ENCODE measurements around the gene ABCG2.

Gene ABCG2

GRCh38 chr4:88200186-88200585, 41.7 kb upstream of the ABCG2 start:
- H3K36me3 ChIP-seq: no peaks in the 10 kb centered on the region
- no peak for TF ChIP-seq CTCF (IDR thresholded peaks at IDR 0.05)
- H3K4me1 ChIP-seq (ENCODE audit: control insufficient read depth in 1 of 2, insufficient read depth in 1 of 2, low read depth in 1 of 2, low read length in 1 of 2): no peaks in the 10 kb centered on the region
- no peak overlapping the region for H3K4me3 ChIP-seq (ENCODE audit: low read depth in 1 of 2, low read length in 1 of 2)
- no peaks in the 10 kb centered on the region for H3K9me3 ChIP-seq
- no peak overlapping the region for H3K27ac ChIP-seq
- no peaks in the 10 kb centered on the region for H3K27me3 ChIP-seq

DNA sequence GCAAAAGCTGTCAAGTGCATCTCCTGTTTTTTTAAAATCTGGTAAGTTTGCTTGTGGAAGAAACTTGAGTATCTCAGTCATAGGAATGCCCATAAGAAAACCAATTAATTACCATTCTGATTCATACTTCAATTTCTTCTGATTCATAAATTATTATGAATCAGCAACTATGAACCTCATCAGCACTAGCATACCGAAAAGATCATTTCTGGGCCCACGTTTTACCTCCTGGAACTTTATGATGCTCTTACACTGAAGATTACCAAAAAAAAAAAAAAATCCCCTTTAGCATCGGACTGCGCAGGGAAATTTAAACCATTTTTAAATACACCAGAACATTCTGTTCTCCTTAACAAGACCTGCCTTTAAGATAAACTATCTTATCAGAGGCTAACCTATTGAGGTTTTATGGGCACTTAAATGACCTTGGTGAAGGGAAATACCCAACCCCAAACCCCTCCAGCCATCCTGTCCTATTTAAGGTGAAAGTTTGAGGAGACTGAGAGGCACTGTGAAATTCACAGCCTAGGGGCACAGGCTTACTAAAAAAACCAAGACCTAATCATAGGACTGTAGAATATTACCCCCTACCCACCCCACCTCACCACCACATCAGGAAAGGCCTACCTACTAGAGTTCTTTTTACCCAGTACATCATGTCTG, 38.2 kb upstream of the ABCG2 start:
- no peaks in the 10 kb centered on the region for H3K27me3 ChIP-seq
- H3K4me3 ChIP-seq (ENCODE audit: low read depth in 1 of 2, low read length in 1 of 2): no peak overlapping the region
- no peak overlapping the region for H3K27ac ChIP-seq
- H3K9me3 ChIP-seq: no peaks in the 10 kb centered on the region
- TF ChIP-seq CTCF (IDR thresholded peaks at IDR 0.05): no peak
- H3K36me3 ChIP-seq: no peaks in the 10 kb centered on the region
- no peaks in the 10 kb centered on the region for H3K4me1 ChIP-seq (ENCODE audit: control insufficient read depth in 1 of 2, insufficient read depth in 1 of 2, low read depth in 1 of 2, low read length in 1 of 2)

DNA sequence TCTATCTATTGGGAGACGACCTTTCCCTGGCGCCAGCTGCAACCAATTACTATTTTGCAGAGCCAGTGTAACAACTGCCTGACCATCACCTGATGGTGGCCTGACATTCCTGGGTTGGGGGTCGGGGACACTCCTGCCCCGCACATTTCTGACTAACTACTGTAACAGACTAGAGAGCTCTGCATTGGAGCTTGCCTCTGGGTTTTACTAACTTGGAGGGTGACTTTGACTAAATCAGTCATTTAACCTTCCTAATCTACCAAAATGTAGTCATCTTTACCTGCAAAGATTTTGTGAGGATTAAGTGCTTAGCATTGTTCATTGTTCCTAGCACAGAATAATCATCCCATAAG, 37.5 kb upstream of the ABCG2 start:
- no peaks in the 10 kb centered on the region for H3K4me1 ChIP-seq (ENCODE audit: control insufficient read depth in 1 of 2, insufficient read depth in 1 of 2, low read depth in 1 of 2, low read length in 1 of 2)
- H3K27me3 ChIP-seq: no peaks in the 10 kb centered on the region
- H3K4me3 ChIP-seq (ENCODE audit: low read depth in 1 of 2, low read length in 1 of 2): no peak overlapping the region
- H3K27ac ChIP-seq: no peak overlapping the region
- H3K9me3 ChIP-seq: no peaks in the 10 kb centered on the region
- no peaks in the 10 kb centered on the region for H3K36me3 ChIP-seq
- no peak for TF ChIP-seq CTCF (IDR thresholded peaks at IDR 0.05)

DNA sequence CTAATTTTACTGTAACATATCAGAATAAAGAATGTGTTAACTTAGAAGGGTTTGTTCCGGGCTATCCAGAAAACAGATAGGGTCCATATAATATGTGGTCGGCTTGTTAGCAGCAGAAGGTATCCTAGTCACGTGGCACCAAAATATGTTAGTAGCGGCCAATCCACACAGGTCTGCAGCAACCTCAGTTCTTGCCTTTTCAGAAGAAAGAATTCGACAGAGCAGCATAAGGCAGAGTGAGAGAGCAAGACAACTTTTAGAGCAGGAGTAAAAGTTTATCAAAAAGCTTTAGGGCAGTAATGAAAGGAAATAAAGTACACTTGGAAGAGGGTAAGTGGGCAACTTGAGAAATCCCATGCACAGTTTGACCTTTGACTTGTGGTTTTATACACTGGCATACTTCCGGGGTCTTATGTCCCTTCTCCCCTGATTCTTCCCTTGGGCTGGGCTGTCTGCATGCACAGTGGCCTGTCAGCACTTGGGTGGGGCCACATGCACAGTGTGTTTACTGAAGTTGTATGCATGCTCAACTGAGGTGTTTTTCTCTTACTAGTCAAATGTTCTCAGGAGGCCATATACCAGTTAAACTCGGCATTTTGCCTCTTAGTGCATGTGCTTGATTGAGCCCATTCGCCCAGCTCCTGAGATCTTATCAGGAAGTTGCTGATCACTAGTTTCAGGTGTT, 37.0 kb upstream of the ABCG2 start:
- H3K36me3 ChIP-seq: no peaks in the 10 kb centered on the region
- H3K27ac ChIP-seq: no peak overlapping the region
- H3K9me3 ChIP-seq: no peaks in the 10 kb centered on the region
- H3K27me3 ChIP-seq: no peaks in the 10 kb centered on the region
- no peaks in the 10 kb centered on the region for H3K4me1 ChIP-seq (ENCODE audit: control insufficient read depth in 1 of 2, insufficient read depth in 1 of 2, low read depth in 1 of 2, low read length in 1 of 2)
- H3K4me3 ChIP-seq (ENCODE audit: low read depth in 1 of 2, low read length in 1 of 2): no peak overlapping the region
- TF ChIP-seq CTCF (IDR thresholded peaks at IDR 0.05): no peak

GRCh38 chr4:88191404-88191803, 33.0 kb upstream of the ABCG2 start:
- Histone ChIP-seq H3K27me3 (no peaks in the 10 kb centered on the region), H3K4me3 (ENCODE audit: low read depth in 1 of 2, low read length in 1 of 2) (no peak overlapping the region), H3K36me3 (no peaks in the 10 kb centered on the region), H3K9me3 (no peaks in the 10 kb centered on the region), H3K27ac (no peak overlapping the region), H3K4me1 (ENCODE audit: control insufficient read depth in 1 of 2, insufficient read depth in 1 of 2, low read depth in 1 of 2, low read length in 1 of 2) (no peaks in the 10 kb centered on the region)
- TF ChIP-seq CTCF (IDR thresholded peaks at IDR 0.05): no peak
